ENCODE data around the gene MLPH.

GRCh38 chr2:237501892-237502513 is 15.0 kb downstream of the MLPH start:
- no peak for TF ChIP-seq POLR2A (IDR thresholded peaks at IDR 0.05; ENCODE audit: extremely low read depth, insufficient read length)
- TF ChIP-seq, protein P1, sequence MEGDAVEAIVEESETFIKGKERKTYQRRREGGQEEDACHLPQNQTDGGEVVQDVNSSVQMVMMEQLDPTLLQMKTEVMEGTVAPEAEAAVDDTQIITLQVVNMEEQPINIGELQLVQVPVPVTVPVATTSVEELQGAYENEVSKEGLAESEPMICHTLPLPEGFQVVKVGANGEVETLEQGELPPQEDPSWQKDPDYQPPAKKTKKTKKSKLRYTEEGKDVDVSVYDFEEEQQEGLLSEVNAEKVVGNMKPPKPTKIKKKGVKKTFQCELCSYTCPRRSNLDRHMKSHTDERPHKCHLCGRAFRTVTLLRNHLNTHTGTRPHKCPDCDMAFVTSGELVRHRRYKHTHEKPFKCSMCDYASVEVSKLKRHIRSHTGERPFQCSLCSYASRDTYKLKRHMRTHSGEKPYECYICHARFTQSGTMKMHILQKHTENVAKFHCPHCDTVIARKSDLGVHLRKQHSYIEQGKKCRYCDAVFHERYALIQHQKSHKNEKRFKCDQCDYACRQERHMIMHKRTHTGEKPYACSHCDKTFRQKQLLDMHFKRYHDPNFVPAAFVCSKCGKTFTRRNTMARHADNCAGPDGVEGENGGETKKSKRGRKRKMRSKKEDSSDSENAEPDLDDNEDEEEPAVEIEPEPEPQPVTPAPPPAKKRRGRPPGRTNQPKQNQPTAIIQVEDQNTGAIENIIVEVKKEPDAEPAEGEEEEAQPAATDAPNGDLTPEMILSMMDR (IDR thresholded peaks at IDR 0.05; ENCODE audit: low read depth, low read length) = no peak
- TF ChIP-seq, protein P2, sequence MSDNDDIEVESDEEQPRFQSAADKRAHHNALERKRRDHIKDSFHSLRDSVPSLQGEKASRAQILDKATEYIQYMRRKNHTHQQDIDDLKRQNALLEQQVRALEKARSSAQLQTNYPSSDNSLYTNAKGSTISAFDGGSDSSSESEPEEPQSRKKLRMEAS (IDR thresholded peaks at IDR 0.05; ENCODE audit: low read depth, low read length) = no peak
- TF ChIP-seq MYC (IDR thresholded peaks at IDR 0.05; ENCODE audit: low read depth, low read length) = no peak

Data from NB4 (cell line).